HG02571 (cell line): ENCODE results near the gene NDFIP2.
A peak's percentile ranks its signal among the peaks of the same experiment; 100 is the strongest.

Experiments used
- ATAC-seq: cut with Tn5 transposase; IDR thresholded peaks from one replicate; pipeline ENCODE4 v1.9.1; 2021; ENCODE audit warnings: mild to moderate bottlenecking, moderate library complexity; ENCODE audit not compliant: unreplicated experiment

Gene NDFIP2, protein sequence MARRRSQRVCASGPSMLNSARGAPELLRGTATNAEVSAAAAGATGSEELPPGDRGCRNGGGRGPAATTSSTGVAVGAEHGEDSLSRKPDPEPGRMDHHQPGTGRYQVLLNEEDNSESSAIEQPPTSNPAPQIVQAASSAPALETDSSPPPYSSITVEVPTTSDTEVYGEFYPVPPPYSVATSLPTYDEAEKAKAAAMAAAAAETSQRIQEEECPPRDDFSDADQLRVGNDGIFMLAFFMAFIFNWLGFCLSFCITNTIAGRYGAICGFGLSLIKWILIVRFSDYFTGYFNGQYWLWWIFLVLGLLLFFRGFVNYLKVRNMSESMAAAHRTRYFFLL

DNA sequence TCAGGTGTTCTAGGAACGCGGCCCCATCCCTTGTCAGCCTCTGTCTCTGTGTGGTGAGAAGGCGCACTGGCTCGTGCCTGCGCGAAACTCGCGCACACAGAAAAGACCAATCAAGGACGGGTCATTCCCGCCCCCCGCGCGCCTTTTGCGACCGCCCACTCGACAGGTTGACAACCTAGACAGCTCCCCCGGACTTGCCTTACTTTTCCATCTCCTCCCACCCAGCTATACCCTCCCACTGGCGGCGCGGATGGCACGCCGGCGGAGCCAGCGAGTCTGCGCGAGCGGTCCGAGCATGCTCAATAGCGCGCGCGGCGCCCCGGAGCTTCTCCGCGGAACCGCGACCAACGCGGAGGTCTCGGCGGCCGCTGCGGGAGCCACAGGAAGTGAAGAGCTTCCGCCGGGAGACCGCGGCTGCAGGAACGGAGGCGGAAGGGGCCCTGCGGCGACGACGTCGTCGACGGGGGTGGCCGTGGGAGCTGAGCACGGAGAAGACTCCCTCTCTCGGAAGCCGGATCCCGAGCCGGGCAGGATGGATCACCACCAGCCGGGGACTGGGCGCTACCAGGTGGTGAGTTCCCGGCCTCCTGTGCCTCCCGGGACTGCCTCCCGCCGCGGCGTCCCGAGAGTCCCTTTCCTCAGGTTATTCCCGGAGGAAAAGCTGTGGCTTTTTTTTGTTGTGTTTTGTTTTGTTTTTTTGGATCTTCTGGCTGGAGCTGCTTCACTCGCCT is at the start of gene NDFIP2:
Gene NDFIP2, plus strand, starts transcription at position 202 of the 731 bp plus-strand sequence. Its CDS starts 49 bp downstream, at position 251.
- ATAC-seq = peak; percentile 93

GRCh38 chr13:79432086-79432485 is 48.9 kb upstream of the NDFIP2 start:
- ATAC-seq = no peak

DNA sequence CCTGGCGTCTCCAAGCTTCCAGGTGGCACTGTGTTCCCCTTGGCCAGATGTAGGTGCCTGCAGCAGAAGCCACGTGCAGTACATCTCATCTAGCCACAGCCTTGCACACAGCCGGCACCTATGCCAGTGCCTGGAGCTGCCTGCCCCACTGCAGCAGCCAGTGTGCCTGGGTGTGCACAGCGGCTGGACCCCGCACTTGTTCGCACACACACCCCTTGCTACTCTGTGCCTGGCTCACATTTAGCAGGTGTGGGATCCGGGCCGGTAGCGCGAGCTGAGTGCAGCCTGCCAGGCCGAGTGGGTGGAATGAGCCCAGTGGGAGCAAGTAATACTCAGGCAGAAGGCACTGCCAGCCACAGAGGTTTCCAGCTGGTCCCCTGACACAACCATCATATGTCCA is 48.0 kb upstream of the NDFIP2 start:
- no peak for ATAC-seq

- no peak for ATAC-seq
These were observed 46.4 kb upstream of the NDFIP2 start for GRCh38 chr13:79434556-79434955.

DNA sequence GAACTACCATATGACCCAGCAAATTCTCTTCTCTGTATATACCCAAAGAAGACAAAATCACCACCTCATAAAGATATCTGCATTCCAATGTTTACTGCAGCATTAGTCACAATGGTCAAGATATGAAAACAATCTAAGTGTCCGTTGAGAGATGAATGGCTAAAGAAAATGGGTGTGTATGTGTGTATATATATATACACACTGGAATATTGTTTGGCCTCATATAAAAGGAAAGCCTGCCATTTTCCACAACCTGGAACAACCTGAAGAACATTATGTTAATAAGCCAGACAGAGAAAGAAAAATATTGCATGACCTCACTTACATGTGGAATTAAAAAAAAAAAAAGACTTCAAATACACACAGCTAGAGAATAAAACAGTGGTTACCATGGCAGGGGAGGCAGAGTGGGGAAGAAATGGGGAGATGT is 45.4 kb upstream of the NDFIP2 start:
- no peak for ATAC-seq

DNA sequence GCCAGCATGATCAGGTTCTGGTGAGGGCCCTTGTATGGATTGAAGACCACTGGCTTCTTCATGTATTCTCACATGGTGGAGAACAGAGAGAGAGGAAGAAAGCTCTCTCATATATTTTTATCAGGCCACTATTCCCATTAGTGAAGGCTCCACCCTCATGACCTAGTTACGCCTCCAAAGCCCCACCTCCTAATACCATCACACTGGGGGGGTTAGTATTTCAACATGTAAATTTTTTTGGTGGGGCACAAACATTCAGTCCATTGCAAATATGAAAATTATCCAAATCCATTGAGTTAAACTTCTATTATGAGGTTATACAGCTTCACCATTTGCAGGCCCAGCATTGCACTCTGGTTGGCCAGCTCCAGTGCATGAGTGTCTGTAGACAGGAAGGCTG is 41.7 kb upstream of the NDFIP2 start:
- no peak for ATAC-seq

DNA sequence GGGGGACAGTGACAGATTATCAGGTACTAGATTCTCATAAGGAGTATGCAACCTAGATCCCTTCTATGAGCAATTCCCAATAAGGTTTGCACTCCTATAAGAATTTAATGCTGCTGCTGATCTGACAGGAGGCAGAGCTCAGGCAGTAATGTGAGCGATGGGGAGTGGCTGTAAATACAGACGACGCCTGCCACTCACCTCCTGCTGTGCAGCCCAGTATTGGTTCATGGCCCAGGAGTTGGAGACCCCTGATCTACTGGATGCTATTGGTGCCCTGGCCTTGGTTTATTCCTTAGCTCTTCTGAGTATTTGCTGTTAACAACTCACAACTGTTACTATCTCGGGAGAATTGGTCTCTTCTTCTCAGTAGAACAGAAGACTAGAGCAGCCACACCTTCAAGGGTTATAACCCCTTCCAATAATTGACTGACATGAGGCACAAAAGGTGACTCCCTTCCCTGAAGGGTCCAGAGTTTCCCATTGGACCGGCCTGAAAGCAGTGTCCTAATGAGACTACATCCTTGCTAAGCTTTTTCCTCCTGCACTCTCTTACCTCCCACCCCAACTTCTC is 39.9 kb upstream of the NDFIP2 start:
- no peak for ATAC-seq

DNA sequence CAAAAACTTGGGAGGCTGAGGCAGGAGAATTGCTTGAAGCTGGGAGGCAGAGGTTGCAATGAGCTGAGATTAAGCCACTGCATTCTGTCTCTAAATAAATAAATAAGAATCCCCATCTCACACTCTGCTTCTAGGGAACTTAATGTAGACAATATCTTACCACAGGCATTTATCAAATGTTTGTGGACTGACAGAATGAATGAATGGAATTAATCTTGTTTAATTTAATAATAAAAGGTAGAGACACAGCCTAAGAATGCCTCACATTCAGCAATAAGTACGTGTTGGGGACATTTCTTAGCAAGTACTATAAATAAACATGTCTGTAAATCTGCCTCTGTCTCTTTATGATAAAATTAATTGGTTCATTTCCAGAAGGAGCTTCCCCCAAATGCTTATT is 38.7 kb upstream of the NDFIP2 start:
- no peak for ATAC-seq

DNA sequence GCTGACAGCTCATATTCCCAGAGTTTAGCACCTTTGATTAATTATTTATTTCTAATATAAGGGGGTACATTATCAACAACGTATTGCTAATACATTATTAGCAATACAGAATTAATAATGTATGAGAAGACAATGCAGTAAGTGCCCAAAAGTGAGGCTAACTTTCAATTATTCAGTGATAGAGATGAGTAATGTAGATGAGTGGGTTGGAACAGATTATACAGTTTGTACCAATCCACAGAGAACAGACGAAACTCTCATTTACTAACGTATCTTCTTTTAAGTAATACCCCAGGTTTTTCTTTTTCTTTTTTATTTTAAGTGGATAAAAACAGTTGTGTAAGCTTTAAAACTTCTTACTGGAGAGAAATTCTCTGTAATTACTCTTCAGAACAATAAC is 38.2 kb upstream of the NDFIP2 start:
- no peak for ATAC-seq

GRCh38 chr13:79445968-79446645 is 34.8 kb upstream of the NDFIP2 start:
- no peak for ATAC-seq

GRCh38 chr13:79447141-79447540 is 33.8 kb upstream of the NDFIP2 start:
- no peak for ATAC-seq

GRCh38 chr13:79447741-79448140 is 33.2 kb upstream of the NDFIP2 start:
- ATAC-seq = no peak

GRCh38 chr13:79448413-79448812 is 32.5 kb upstream of the NDFIP2 start:
- ATAC-seq = no peak

- no peak for ATAC-seq
These were observed 30.8 kb upstream of the NDFIP2 start for GRCh38 chr13:79450110-79450509.

- ATAC-seq = peak; percentile 100
These were observed 29.4 kb upstream of the NDFIP2 start for GRCh38 chr13:79451500-79451962.

DNA sequence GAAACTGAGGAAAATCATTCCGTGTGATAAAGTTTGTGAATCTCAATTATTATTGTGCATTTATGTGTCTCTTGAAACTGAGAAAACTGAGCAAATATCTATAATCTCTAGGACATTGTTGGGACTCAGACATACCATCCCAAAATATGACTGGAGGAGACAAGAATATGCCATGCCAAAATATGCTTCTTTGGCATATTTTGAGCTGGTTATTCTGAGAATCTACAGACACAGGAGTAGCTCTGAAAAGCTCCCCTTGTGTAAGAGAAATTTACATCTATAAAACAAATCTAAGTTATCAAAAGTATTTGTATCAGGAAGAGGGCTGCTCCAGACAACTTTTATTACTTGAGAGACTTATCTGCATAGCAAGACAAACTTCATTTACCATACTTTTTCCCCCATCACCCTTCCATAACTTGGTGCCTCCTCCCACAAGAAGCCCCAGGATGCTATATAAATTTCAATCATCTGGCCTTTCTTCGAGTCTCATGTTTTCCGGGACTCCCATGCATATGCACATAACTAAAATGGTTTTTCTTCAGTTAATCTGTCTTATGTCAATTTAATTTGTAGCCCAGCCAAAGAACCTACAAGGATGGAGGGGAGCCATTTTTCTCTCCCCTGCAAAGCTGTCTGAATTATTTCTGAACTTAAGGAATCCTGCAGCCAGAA is 28.6 kb upstream of the NDFIP2 start:
- no peak for ATAC-seq

DNA sequence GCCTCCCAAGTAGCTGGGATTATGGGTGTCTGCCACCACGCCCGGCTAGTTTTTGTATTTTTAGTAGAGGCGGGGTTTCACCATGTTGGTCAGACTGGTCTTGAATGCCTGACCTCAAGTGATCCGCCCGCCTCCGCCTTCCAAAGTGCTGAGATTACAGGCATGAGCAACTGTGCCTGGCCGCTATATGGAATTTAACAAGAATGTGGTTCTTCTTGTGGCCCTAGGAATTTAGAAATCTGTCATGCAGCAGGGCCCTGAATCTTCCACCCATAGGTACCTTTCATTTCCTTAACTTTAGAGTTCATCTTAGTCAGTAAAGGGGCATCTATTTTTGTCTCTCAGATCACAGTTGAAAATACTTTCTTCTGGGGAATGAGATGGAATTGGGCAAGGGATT is 25.6 kb upstream of the NDFIP2 start:
- ATAC-seq = no peak

DNA sequence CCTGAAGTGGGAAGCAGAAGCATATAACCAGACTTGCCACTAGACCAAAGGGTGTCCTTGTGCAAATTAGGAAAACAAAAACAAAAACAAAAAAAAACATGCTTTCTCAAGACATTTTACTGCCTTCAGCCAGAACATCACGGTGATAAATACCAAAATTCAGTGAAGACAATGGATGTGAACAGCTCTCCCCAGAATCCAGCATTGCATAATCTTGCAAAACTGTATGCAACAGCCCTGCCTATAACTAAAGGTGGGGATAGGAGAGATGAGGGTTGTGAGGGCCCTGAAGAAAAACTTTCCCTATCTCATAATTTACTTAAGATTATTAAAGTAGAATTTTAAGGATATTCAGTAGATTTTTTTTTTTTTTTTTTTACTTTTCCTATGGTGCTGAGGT is 24.9 kb upstream of the NDFIP2 start:
- ATAC-seq = no peak

- no peak for ATAC-seq
These were observed 24.1 kb upstream of the NDFIP2 start for GRCh38 chr13:79456656-79457365.

DNA sequence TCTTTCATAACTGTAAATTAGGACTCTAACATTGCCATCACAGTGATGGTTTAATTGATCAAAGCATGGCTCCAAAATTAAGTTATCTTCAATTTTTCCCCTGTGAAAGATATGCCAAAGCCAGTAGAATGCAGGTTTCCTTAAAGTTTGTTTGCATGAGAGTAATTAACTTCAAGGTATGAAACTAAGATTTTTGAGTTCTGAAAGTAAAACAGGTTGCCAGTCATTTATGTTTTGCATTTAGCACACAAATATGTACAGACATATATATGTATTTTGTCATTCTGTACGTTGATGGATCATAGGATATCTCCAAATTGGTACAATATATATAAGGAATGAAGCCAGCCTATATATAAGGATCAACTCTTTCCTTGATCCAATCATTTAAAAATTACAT is 23.6 kb upstream of the NDFIP2 start:
- peak; percentile 60 for ATAC-seq
